ENCODE measurements around the gene ZNF423. TPM values are rescaled to one million over a fixed set of nuclear protein-coding genes. Genes with fewer than 3 reads are reported as not detected.

ZNF423 gene
- total RNA-seq, 1 donor from 2014 or later, result not detected

DNA sequence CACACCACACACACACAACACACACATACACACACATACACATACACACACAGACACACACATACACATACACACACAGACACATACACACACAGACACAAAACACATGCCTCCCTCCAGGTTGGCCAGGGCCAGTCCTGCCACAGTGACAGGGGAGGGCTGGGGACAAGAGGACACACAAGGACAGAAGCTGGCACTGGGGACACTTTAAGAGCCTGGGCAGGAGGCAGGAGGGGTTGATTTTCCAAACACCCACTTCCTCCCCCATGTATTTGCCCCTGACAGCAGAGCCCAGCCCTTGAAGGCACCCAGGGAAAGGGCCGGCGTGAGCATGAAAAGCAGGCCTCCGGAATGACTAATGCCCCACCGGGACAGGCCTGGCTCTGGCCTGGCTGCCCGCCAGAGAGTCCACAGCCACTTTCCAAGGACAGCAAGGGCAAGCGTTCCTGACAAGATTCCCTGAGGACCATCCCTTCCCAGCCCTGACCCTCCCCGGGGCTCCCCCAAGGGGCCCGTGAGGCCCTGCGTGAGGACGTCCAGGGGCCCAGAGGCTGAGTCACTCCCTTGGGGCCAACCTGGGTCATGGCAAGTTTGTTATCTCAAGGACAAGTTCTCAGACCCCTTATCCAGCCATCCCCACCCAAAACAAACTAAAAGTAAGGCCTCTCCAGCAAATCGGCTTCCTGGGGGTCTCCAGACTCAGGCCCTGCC is 235.6 kb downstream of the ZNF423 start:
- H3K4me3 Mint-ChIP-seq, result no peak overlapping the region

DNA sequence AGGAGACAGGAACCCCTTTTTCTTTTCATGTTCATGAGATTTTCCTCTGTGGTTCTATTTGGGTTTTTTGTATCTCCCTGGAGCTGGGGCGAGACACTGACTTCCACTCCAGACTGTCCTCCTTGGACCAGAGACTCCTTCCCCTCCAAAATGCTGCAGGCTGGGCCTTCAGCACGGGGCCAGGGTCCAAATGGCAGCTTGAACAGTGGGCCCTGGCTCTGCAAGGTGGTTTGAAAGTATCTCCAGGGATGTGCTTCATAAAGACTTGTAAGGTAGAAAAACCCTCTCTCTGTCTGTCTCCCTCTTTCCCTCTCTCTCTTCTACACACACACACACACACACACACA is 236.1 kb downstream of the ZNF423 start:
- H3K4me1 Mint-ChIP-seq, result no peaks in the 10 kb centered on the region
- POLR2A ChIA-PET, result no interaction called here
- CTCF ChIA-PET, result no interaction called here
- no peak for DNase-seq
- intact Hi-C loops (cut with micrococcal nuclease), result no loop called here
- no peak overlapping the region for H3K4me3 Mint-ChIP-seq
- TF ChIP-seq, protein P1, sequence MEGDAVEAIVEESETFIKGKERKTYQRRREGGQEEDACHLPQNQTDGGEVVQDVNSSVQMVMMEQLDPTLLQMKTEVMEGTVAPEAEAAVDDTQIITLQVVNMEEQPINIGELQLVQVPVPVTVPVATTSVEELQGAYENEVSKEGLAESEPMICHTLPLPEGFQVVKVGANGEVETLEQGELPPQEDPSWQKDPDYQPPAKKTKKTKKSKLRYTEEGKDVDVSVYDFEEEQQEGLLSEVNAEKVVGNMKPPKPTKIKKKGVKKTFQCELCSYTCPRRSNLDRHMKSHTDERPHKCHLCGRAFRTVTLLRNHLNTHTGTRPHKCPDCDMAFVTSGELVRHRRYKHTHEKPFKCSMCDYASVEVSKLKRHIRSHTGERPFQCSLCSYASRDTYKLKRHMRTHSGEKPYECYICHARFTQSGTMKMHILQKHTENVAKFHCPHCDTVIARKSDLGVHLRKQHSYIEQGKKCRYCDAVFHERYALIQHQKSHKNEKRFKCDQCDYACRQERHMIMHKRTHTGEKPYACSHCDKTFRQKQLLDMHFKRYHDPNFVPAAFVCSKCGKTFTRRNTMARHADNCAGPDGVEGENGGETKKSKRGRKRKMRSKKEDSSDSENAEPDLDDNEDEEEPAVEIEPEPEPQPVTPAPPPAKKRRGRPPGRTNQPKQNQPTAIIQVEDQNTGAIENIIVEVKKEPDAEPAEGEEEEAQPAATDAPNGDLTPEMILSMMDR (IDR thresholded peaks at IDR 0.05), result no peak
- H3K27ac Mint-ChIP-seq, result no peak overlapping the region
- H3K9me3 Mint-ChIP-seq, result no peaks in the 10 kb centered on the region
- H3K27me3 Mint-ChIP-seq, result no peaks in the 10 kb centered on the region
- ATAC-seq (ENCODE audit: low read depth), result no peak
- H3K36me3 Mint-ChIP-seq (ENCODE audit: low read depth), result no peaks in the 10 kb centered on the region

More for the DNA sequence above, 235.6 kb downstream of the ZNF423 start:
- Mint-ChIP-seq H3K4me1 (no peaks in the 10 kb centered on the region), H3K36me3 (ENCODE audit: low read depth) (no peaks in the 10 kb centered on the region), H3K27me3 (no peaks in the 10 kb centered on the region), H3K9me3 (no peaks in the 10 kb centered on the region), H3K27ac (no peak overlapping the region)
- ChIA-PET CTCF (no interaction called here), POLR2A (no interaction called here)
- intact Hi-C loops (cut with micrococcal nuclease), result no loop called here
- ATAC-seq (ENCODE audit: low read depth), result no peak
- no peak for DNase-seq
- TF ChIP-seq, protein P1 (IDR thresholded peaks at IDR 0.05), result no peak

DNA sequence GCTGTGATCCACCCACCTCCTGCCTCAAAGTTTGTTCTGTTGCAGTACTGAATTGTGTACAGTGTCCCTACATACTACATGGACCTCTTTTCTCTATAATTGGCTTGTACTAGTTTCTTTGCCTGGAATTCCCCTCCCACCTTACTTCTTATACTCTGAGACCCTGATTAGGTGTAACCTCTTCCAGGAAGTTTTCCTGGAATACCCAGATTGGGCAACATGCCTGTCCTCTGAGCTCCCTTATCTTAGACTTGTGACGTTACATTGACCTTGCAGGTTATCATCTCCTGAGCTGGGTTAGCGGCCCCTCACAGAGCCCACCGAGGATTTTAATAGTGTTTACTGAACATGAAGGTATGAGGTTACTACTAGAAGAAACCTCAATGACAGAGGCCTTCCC is 237.0 kb downstream of the ZNF423 start:
- no peaks in the 10 kb centered on the region for H3K4me1 Mint-ChIP-seq

DNA sequence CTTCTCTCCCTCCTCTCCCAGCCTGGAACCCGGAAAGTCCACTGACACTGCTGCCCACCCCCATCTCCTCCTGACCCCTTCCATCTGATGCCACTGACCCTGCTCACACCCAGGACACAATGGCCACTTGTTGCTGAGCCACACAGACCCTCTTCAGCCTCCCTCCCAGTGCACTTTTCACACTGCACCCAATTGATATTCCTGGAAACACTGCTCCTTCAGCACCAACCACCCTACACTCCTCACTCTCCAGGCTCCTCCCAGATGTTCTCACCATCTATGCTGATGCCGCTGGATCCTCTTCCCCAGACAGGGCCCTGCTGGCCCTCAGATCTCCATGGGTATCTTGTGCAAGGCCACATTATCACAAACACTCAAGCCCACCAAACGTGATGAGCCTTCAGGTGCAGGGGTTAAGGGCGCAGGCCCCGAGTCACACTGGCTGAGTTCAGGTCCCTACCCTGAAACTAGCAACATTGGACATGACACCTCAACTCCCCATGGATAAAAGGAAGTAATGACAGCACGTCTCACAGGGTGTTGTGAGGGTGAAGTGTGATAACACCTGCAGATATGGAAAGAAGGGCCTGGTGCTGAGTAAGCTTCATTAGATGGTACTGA is 238.1 kb downstream of the ZNF423 start:
- ATAC-seq (ENCODE audit: low read depth), result no peak
- POLR2A ChIA-PET, result no interaction called here

More for the DNA sequence above, 237.0 kb downstream of the ZNF423 start:
- POLR2A ChIA-PET, result no interaction called here
- CTCF ChIA-PET, result no interaction called here
- H3K27ac Mint-ChIP-seq, result no peak overlapping the region
- intact Hi-C loops (cut with micrococcal nuclease), result no loop called here
- no peaks in the 10 kb centered on the region for H3K27me3 Mint-ChIP-seq
- H3K9me3 Mint-ChIP-seq, result no peaks in the 10 kb centered on the region
- TF ChIP-seq, protein P1 (IDR thresholded peaks at IDR 0.05), result no peak
- H3K36me3 Mint-ChIP-seq (ENCODE audit: low read depth), result no peaks in the 10 kb centered on the region
- ATAC-seq (ENCODE audit: low read depth), result no peak
- H3K4me3 Mint-ChIP-seq, result no peak overlapping the region
- no peak for DNase-seq

DNA sequence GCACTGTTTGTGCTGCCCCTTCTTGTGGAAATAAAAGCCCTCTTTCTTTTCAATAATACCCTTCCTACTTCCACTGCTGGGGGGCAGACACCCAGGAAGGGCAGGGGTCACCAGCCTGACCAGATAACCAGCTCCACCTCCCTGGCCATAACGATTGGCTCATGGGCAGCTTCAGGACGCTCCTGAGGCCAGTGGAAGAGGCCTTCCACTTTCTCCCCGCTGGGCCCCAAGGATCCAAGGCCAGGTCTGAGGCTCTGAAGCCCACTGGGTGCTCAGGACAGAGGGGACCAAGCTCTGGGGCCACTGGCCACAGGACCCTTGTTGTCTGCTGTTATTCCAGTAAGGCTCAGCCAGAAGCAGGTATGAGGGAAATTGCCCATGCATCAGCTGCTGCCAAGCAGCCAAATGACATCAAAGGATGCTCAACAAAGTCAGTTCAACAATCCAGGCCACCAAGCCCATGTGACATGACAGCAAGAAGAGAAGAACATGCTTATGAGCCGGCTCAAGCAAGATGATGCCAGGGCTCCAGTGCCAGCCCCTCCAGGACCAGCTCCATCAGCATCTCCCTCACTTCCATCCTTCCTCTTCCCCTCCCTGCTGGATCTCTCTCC is 238.8 kb downstream of the ZNF423 start:
- Mint-ChIP-seq H3K36me3 (ENCODE audit: low read depth) (no peaks in the 10 kb centered on the region), H3K27ac (no peak overlapping the region), H3K27me3 (no peaks in the 10 kb centered on the region), H3K4me3 (no peak overlapping the region), H3K9me3 (no peaks in the 10 kb centered on the region), H3K4me1 (no peaks in the 10 kb centered on the region)
- no peak for ATAC-seq (ENCODE audit: low read depth)
- intact Hi-C loops (cut with micrococcal nuclease), result no loop called here
- CTCF ChIA-PET, result no interaction called here
- TF ChIP-seq, protein P1 (IDR thresholded peaks at IDR 0.05), result no peak
- DNase-seq, result no peak
- POLR2A ChIA-PET, result no interaction called here

More for the DNA sequence above, 238.1 kb downstream of the ZNF423 start:
- no peaks in the 10 kb centered on the region for H3K9me3 Mint-ChIP-seq
- no peak overlapping the region for H3K27ac Mint-ChIP-seq
- no peak for DNase-seq
- no peak overlapping the region for H3K4me3 Mint-ChIP-seq
- H3K27me3 Mint-ChIP-seq, result no peaks in the 10 kb centered on the region
- H3K36me3 Mint-ChIP-seq (ENCODE audit: low read depth), result no peaks in the 10 kb centered on the region
- no peaks in the 10 kb centered on the region for H3K4me1 Mint-ChIP-seq
- CTCF ChIA-PET, result no interaction called here
- intact Hi-C loops (cut with micrococcal nuclease), result no loop called here
- TF ChIP-seq, protein P1 (IDR thresholded peaks at IDR 0.05), result no peak

Measured in activated B cell treated with CpG ODN at 0.5 μM for 24 hours (primary cell).